GM13976 (cell line): ENCODE data around the gene YIPF7.

Source experiments
- DNase-seq: peaks from one replicate; pipeline ENCODE4 v3.0.0; 2012; ENCODE audit warnings: low spot score
- CTCF ChIP-seq: IDR thresholded peaks from 2 replicates; pipeline ENCODE4 v1.5.1; 2012; ENCODE audit warnings: borderline replicate concordance, mild to moderate bottlenecking; ENCODE audit not compliant: insufficient read depth; ENCODE audit errors: extremely low read depth, missing control alignments, control extremely low read depth
- in situ Hi-C: fragments of 300-500 bp; cut with MboI; formaldehyde crosslinking; loops from one replicate; pipeline ENCODE4 v1.12.0; 2022; ENCODE audit warnings: low sequenced_read_pairs, mixed read lengths, inconsistent platforms; ENCODE audit not compliant: unreplicated experiment

YIPF7 gene

GRCh38 chr4:44662623-44663005 lies 11.2 kb upstream of the YIPF7 start:
- no peak for DNase-seq
- in situ Hi-C loops: no loop called here
- no peak for TF ChIP-seq CTCF

GRCh38 chr4:44661940-44662622 lies 10.7 kb upstream of the YIPF7 start:
- no peak for DNase-seq
- in situ Hi-C loops: no loop called here
- no peak for TF ChIP-seq CTCF

GRCh38 chr4:44660396-44660795 lies 9.0 kb upstream of the YIPF7 start:
- TF ChIP-seq CTCF: no peak
- in situ Hi-C loops: no loop called here
- DNase-seq: no peak

DNA sequence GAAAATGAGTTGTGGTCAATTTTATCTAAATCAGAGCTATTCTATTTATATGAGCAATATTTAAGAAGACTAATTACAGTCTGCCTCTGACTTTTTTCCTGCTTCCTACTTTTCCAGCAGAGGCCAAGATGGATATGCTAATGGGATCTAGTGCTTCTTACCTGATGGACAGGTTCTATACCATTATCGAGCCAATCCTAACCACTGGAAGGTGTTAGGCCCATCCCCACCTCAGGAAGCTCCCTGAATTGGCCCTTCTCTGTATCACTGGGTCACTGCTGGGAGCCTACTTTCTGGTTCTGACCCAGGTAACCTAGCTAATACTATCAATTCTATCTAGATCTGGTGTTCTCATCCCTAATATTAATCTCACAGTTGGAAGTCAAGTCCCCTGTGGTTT lies 577 bp upstream of the YIPF7 start:
- in situ Hi-C loops: no loop called here
- DNase-seq: no peak
- no peak for TF ChIP-seq CTCF

DNA sequence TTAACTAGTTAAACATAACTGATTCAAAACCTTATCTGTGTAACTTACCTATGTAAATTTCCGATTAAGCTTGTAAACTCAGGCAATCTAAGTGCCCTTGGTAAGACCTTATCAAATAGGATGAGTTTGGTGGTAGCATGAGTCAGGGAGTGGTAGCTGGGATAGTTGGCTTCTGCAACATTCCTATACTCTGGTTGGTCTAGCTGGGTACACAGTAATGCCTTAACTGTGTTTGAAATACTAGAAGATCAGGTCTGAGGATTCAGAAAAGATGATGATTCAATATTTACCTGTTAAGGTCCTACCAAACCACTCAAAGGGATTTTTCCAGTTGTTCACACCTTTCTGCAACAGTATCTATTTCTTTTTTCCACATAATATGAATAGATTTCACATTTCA lies 5.3 kb downstream of the YIPF7 start:
- in situ Hi-C loops: no loop called here
- no peak for TF ChIP-seq CTCF
- no peak for DNase-seq

- in situ Hi-C loops: no loop called here
- TF ChIP-seq CTCF: no peak
- DNase-seq: no peak
These were observed 13.3 kb downstream of the YIPF7 start for GRCh38 chr4:44638091-44638490.
